GM13977 (cell line): ENCODE results near the gene LRMDA.

Experiments
- DNase-seq: peaks from one replicate; pipeline ENCODE4 v3.0.0; 2012; ENCODE audit warnings: low spot score
- CTCF ChIP-seq: IDR thresholded peaks from 2 replicates; pipeline ENCODE4 v1.5.1; 2012; ENCODE audit warnings: mild to moderate bottlenecking, control low read depth; ENCODE audit not compliant: insufficient read depth; ENCODE audit errors: extremely low read depth, missing control alignments
- in situ Hi-C: fragments of 300-500 bp; cut with MboI; formaldehyde crosslinking; loops from one replicate; pipeline ENCODE4 v1.12.0; 2022; ENCODE audit warnings: low sequenced_read_pairs, low pct_unique_long_range_greater_than_20kb, mixed read lengths, inconsistent platforms; ENCODE audit not compliant: unreplicated experiment

The LRMDA gene

GRCh38 chr10:75638752-75639151 is 207.3 kb downstream of the LRMDA start:
- no peak for TF ChIP-seq CTCF
- no peak for DNase-seq
- in situ Hi-C loops = no loop called here

GRCh38 chr10:75639736-75640135 is 208.3 kb downstream of the LRMDA start:
- DNase-seq = no peak
- TF ChIP-seq CTCF = no peak

GRCh38 chr10:75640381-75640780 is 209.0 kb downstream of the LRMDA start:
- TF ChIP-seq CTCF = no peak
- in situ Hi-C loops = no loop called here
- no peak for DNase-seq

More at GRCh38 chr10:75639736-75640135, 208.3 kb downstream of the LRMDA start:
- in situ Hi-C loops = no loop called here

- in situ Hi-C loops = no loop called here
- no peak for DNase-seq
- TF ChIP-seq CTCF = no peak
Measured at GRCh38 chr10:75640803-75641202, 209.4 kb downstream of the LRMDA start.

- TF ChIP-seq CTCF = no peak
- DNase-seq = no peak
- in situ Hi-C loops = no loop called here
Measured at GRCh38 chr10:75643405-75643804, 212.0 kb downstream of the LRMDA start.

- TF ChIP-seq CTCF = no peak
- in situ Hi-C loops = no loop called here
- no peak for DNase-seq
Measured at GRCh38 chr10:75643944-75644692, 212.7 kb downstream of the LRMDA start.
